Upper lobe of left lung (tissue), 6 donors: ENCODE measurements around the gene IFIT3. TPM values are rescaled to one million over a fixed set of nuclear protein-coding genes. Genes with fewer than 3 reads are reported as not detected.
A peak's percentile ranks its signal among the peaks of the same experiment; 100 is the strongest.

Source experiments
- ATAC-seq, 2 donors: fragments of 200-7000 bp; cut with Tn5 transposase; one replicate each; pipeline ENCODE4 v1.9.1; 2022; ENCODE audit warnings: mild to moderate bottlenecking in 2 of 2, moderate library complexity in 2 of 2; ENCODE audit not compliant: low FRiP score in 2 of 2
- DNase-seq, 2 donors: peaks; one replicate each; pipeline ENCODE4 v3.0.0-alpha.2; 2019 to 2020
- H3K27ac ChIP-seq, 4 donors: fragments of 200-600 bp; sonication (generic); one replicate each; pipeline ENCODE4 v1.5.1; 2016 to 2019
- H3K27me3 ChIP-seq, 4 donors: fragments of 200-600 bp; sonication (generic); one replicate each; pipeline ENCODE4 v1.5.1; 2017 to 2019
- H3K36me3 ChIP-seq, 4 donors: fragments of 200-600 bp; sonication (generic); one replicate each; pipeline ENCODE4 v1.5.1; 2016 to 2019
- H3K4me1 ChIP-seq, 4 donors: fragments of 200-600 bp; sonication (generic); one replicate each; pipeline ENCODE4 v1.5.1; 2018 to 2019
- H3K4me3 ChIP-seq, 4 donors: fragments of 200-600 bp; sonication (generic); one replicate each; pipeline ENCODE4 v1.5.1; 2017 to 2019; ENCODE audit warnings: mild to moderate bottlenecking in 2 of 4, moderate library complexity in 1 of 4
- H3K9me3 ChIP-seq, 4 donors: fragments of 200-600 bp; sonication (generic); one replicate each; pipeline ENCODE4 v1.5.1; 2018 to 2019
- CTCF ChIP-seq, 6 experiments: fragments of 450-650 bp in 4 of 6; fragments of 200-600 bp in 2 of 6; sonication (generic) in 2 of 6; IDR thresholded peaks; one replicate each; pipeline ENCODE4 v1.5.1; 2016 to 2019; ENCODE audit warnings: antibody characterized with exemption in 6 of 6
- EP300 ChIP-seq, 4 donors: sonication (generic); formaldehyde crosslinking; IDR thresholded peaks; one replicate each; pipeline ENCODE4 v1.5.1; 2017; ENCODE audit warnings: antibody characterized with exemption in 4 of 4, control low read depth in 2 of 4
- POLR2A ChIP-seq, 4 donors: fragments of 450-650 bp; IDR thresholded peaks; one replicate each; pipeline ENCODE4 v1.5.1; 2016 to 2017; ENCODE audit warnings: antibody characterized with exemption in 4 of 4, mild to moderate bottlenecking in 2 of 4
- POLR2AphosphoS5 ChIP-seq, 2 donors: sonication (generic); formaldehyde crosslinking; IDR thresholded peaks; one replicate each; pipeline ENCODE4 v1.5.1; 2017; ENCODE audit warnings: antibody characterized with exemption in 2 of 2
- WGBS, 2 donors: methylation state at CpG; one replicate each; pipeline ENCODE4 v1.1.5; 2017 to 2018; 5-methylcytosine and 5-hydroxymethylcytosine counted together
- total RNA-seq, 6 donors: library from RNA; depleted of rRNA in 4 of 6; stranded (reverse); fragments of >200 nt in 4 of 6; gene quantifications; one replicate each; pipeline versions ENCODE4 v1.1.0 to v1.2.1, GENCODE V29; 2016 to 2021
- donor health status: DM: no; HTN: no; CAD: no; lungs with moderate emphysema.
- donor health status: DM: no; HTN: yes; CAD: no; lungs with severe emphysema.

The IFIT3 gene
- total RNA-seq, 6 donors from 2014 or later, result 27.2 to 81.9 (median 33.8) TPM

DNA sequence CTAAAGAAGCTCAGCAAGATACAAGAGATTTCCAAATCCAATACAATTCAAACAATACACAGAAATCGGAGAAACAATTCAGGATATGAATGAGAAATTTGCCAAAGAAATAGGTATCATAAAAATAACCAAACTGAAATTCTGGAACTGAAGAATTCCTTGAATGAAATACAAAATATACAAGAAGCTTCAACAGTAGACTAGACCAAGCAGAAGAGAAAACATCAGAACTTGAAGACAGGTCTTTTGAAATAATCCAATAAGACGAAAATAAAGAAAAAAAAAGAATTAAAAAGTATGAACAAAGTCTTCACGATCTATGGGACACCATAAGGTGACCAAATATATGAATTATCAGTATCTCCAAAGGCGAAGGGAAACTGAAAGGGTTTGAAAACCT lies 28.8 kb upstream of the IFIT3 start:
- ATAC-seq (no peak), DNase-seq (no peak)
- no peak overlapping the region for H3K4me3 ChIP-seq
- no peaks in the 10 kb centered on the region for H3K36me3 ChIP-seq
- no peak overlapping the region for H3K27ac ChIP-seq
- 85 to 98% methylated on average over 4 of the region's 4 CpGs for whole genome bisulfite sequencing, 2 donors
- H3K9me3 ChIP-seq, result no peaks in the 10 kb centered on the region
- H3K27me3 ChIP-seq, result no peaks in the 10 kb centered on the region
- TF ChIP-seq POLR2A (IDR thresholded peaks at IDR 0.05) (no peak), POLR2AphosphoS5 (IDR thresholded peaks at IDR 0.05) (no peak), CTCF (IDR thresholded peaks at IDR 0.05) (no peak), EP300 (IDR thresholded peaks at IDR 0.05) (no peak)
- peaks cover 27 to 42% (median 35%) of the 10 kb centered on the region in 4 donors for H3K4me1 ChIP-seq

DNA sequence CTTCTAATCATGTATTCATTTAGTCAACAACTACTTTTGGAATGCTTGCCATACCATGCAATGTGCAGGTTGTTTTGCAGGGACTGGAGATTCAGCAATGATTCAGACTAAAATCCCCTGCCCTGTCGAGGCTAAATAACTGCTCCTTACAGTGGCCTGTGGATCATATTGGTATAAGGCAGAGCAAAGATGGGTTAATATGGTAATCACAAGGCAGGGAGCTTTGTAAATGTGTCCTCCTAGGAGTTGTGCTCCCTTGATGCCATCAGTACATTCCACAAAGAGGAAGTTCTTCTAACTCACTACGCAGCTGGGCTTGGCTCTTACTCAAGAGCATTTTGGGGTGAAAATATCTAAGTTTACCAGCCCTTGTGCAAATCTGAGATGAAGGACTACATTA lies 26.6 kb upstream of the IFIT3 start:
- Histone ChIP-seq H3K4me3 (peak overlapping the region; percentile 4 to 61 (median 51)), H3K36me3 (peaks cover 0 to 6% (median 4%) of the 10 kb centered on the region in 4 donors), H3K9me3 (no peaks in the 10 kb centered on the region), H3K4me1 (peaks cover 18 to 40% (median 30%) of the 10 kb centered on the region in 4 donors), H3K27me3 (no peaks in the 10 kb centered on the region), H3K27ac (peak overlapping the region; percentile 87 to 94 (median 92))
- WGBS, 2 donors, result 5% methylated on average over 2 of the region's 2 CpGs
- ATAC-seq (peak; percentile 76 to 79), DNase-seq (peak in 1 of 2 donors; percentile 54)
- TF ChIP-seq CTCF (IDR thresholded peaks at IDR 0.05) (no peak), POLR2AphosphoS5 (IDR thresholded peaks at IDR 0.05) (peak in 1 of 2 donors; percentile 27), EP300 (IDR thresholded peaks at IDR 0.05) (no peak)

- DNase-seq (peak in 1 of 2 donors; percentile 44), ATAC-seq (peak; percentile 83 to 89)
- Histone ChIP-seq H3K27me3 (no peaks in the 10 kb centered on the region), H3K27ac (peak within 1 kb of the TSS; percentile 87 to 94 (median 92)), H3K36me3 (peaks cover 0 to 13% (median 10%) of the 10 kb centered on the region in 4 donors), H3K4me3 (peak within 1 kb of the TSS; percentile 4 to 61 (median 51)), H3K4me1 (peaks cover 18 to 33% (median 28%) of the 10 kb centered on the region in 4 donors), H3K9me3 (no peaks in the 10 kb centered on the region)
- 0 to 1% methylated on average over 10 of the region's 10 CpGs for WGBS, 2 donors
- TF ChIP-seq CTCF (IDR thresholded peaks at IDR 0.05), result no peak
- TF ChIP-seq EP300 (IDR thresholded peaks at IDR 0.05), result no peak
- peak in 1 of 4 donors; percentile 79 for TF ChIP-seq POLR2A (IDR thresholded peaks at IDR 0.05)
- peak; percentile 68 to 75 for TF ChIP-seq POLR2AphosphoS5 (IDR thresholded peaks at IDR 0.05)
Measured at GRCh38 chr10:89301721-89302445, 25.9 kb upstream of the IFIT3 start, which contains the start of gene IFIT2. IFIT2 (plus strand) TSS chr10:89302046; CDS start chr10:89302124, 78 bp downstream.

DNA sequence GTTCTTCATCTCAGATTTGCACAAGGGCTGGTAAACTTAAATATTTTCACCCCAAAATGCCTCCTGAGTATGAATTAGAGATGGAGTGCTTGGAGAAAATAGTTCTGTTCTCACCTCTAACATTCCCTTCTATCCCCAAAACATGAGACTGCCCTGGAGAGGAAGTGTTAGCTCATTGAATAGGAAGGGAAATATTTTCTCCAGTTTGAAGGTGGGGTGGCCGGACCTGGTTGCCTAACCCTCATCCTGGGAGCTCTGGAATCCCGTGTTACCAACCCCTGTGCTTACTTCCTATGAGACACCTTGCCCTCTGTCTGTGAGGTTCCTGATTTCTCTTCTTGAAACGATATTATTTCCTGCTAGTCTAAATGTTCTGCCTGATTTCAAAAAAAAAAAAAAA lies 25.2 kb upstream of the IFIT3 start:
- ATAC-seq (peak; percentile 43 to 57), DNase-seq (peak in 1 of 2 donors; percentile 54)
- TF ChIP-seq POLR2A (IDR thresholded peaks at IDR 0.05), result no peak
- no peak for TF ChIP-seq CTCF (IDR thresholded peaks at IDR 0.05)
- no peak for TF ChIP-seq POLR2AphosphoS5 (IDR thresholded peaks at IDR 0.05)
- no peak for TF ChIP-seq EP300 (IDR thresholded peaks at IDR 0.05)
- Histone ChIP-seq H3K4me1 (peaks cover 18 to 33% (median 27%) of the 10 kb centered on the region in 4 donors), H3K27ac (peak overlapping the region; percentile 87 to 94 (median 92)), H3K36me3 (peaks cover 0 to 20% (median 16%) of the 10 kb centered on the region in 4 donors), H3K27me3 (no peaks in the 10 kb centered on the region), H3K9me3 (no peaks in the 10 kb centered on the region), H3K4me3 (peak overlapping the region in 3 of 4 donors; percentile 43 to 61 (median 59))
- 3 to 6% methylated on average over 3 of the region's 3 CpGs for WGBS, 2 donors
